OCI-LY3 (cell line): Measurements from ENCODE around the gene AIPL1.

Experiments used
- H2AFZ ChIP-seq: fragments of 200-600, 300-600 bp; shearing (Covaris generic); 2 replicates; pipeline ENCODE4 v1.6.0; 2014; ENCODE audit warnings: antibody characterized with exemption, low read depth, low read length
- H3K27ac ChIP-seq: fragments of 200-600, 300-600 bp; sonication (generic); 2 replicates; pipeline ENCODE4 v1.5.1; 2014; ENCODE audit warnings: mild to moderate bottlenecking, low read length, moderate library complexity, mixed read lengths
- H3K27me3 ChIP-seq: fragments of 200-600, 300-600 bp; sonication (generic); 2 replicates; pipeline ENCODE4 v1.6.1; 2014; ENCODE audit warnings: low read depth, low read length, mixed read lengths
- H3K36me3 ChIP-seq: fragments of 200-600, 300-600 bp; sonication (generic); replicated peaks from 2 replicates; pipeline ENCODE3; 2014; ENCODE audit warnings: low read depth, low read length, mixed read lengths
- H3K4me1 ChIP-seq: fragments of 300-600, 200-600 bp; sonication (generic); 2 replicates; pipeline ENCODE4 v1.6.1; 2014; ENCODE audit warnings: low read length, mixed read lengths
- H3K4me2 ChIP-seq: fragments of 200-600, 300-600 bp; sonication (generic); 2 replicates; pipeline ENCODE4 v1.6.1; 2014; ENCODE audit warnings: low read length, mixed read lengths
- H3K4me3 ChIP-seq: fragments of 300-600, 200-600 bp; sonication (generic); 2 replicates; pipeline ENCODE4 v1.5.1; 2014; ENCODE audit warnings: antibody characterized with exemption, mild to moderate bottlenecking, low read length, moderate library complexity
- H3K79me2 ChIP-seq: fragments of 300-600, 200-600 bp; shearing (Covaris generic); 2 replicates; pipeline ENCODE4 v1.6.1; 2014; ENCODE audit warnings: mild to moderate bottlenecking, low read length, mixed read lengths
- H3K9ac ChIP-seq: fragments of 300-600, 200-600 bp; shearing (Covaris generic); 2 replicates; pipeline ENCODE4 v1.6.0; 2014; ENCODE audit warnings: mild to moderate bottlenecking, low read length, moderate library complexity
- H3K9me3 ChIP-seq: fragments of 200-600, 300-600 bp; shearing (Covaris generic); 2 replicates; pipeline ENCODE4 v1.6.1; 2014; ENCODE audit warnings: low read length, mixed read lengths; ENCODE audit not compliant: insufficient read depth
- H4K20me1 ChIP-seq: fragments of 200-600, 300-600 bp; sonication (generic); 2 replicates; pipeline ENCODE4 v1.6.1; 2016; ENCODE audit warnings: low read length, mixed read lengths; ENCODE audit not compliant: insufficient read depth
- EZH2phosphoT487 ChIP-seq: fragments of 200-600 bp; shearing (Covaris generic); IDR thresholded peaks from 2 replicates; pipeline ENCODE4 v1.6.1; 2018; ENCODE audit warnings: antibody characterized with exemption, mixed run types, low read depth
- TF ChIP-seq, protein P1 (sequence below): fragments of 200-600, 300-600 bp; sonication (generic); IDR thresholded peaks from 2 replicates; pipeline ENCODE4 v1.5.1; 2014; ENCODE audit warnings: antibody characterized with exemption, low read length, low read depth

Gene AIPL1

DNA sequence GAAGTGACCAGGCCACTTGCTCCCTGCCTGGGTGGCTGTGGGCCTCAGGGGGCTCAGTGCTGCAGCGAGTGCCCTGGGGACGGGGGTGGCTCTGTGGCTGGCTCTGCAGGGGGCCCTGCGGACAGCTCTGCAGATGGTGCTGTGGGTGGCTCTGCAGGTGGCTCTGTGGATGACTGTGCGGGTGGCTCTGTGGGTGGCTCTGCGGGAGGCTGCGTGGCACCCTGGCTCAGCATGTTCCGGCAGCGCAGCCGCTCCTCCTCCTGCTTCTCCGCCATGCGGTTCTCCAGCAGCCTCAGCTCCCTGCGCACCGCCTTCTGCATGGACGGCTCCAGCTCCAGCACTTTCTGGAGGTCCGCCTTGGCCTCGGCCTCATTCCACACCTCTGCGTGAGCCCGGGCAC is 9.5 kb downstream of the AIPL1 start:
- no peaks in the 10 kb centered on the region for H4K20me1 ChIP-seq
- H3K4me1 ChIP-seq: peaks cover 8% of the 10 kb centered on the region
- H3K27me3 ChIP-seq: no peaks in the 10 kb centered on the region
- H3K36me3 ChIP-seq: no peaks in the 10 kb centered on the region
- no peak overlapping the region for H2AFZ ChIP-seq
- H3K79me2 ChIP-seq: no peaks in the 10 kb centered on the region
- H3K27ac ChIP-seq: no peak overlapping the region
- no peak for TF ChIP-seq EZH2phosphoT487
- TF ChIP-seq, protein P1, sequence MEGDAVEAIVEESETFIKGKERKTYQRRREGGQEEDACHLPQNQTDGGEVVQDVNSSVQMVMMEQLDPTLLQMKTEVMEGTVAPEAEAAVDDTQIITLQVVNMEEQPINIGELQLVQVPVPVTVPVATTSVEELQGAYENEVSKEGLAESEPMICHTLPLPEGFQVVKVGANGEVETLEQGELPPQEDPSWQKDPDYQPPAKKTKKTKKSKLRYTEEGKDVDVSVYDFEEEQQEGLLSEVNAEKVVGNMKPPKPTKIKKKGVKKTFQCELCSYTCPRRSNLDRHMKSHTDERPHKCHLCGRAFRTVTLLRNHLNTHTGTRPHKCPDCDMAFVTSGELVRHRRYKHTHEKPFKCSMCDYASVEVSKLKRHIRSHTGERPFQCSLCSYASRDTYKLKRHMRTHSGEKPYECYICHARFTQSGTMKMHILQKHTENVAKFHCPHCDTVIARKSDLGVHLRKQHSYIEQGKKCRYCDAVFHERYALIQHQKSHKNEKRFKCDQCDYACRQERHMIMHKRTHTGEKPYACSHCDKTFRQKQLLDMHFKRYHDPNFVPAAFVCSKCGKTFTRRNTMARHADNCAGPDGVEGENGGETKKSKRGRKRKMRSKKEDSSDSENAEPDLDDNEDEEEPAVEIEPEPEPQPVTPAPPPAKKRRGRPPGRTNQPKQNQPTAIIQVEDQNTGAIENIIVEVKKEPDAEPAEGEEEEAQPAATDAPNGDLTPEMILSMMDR: no peak
- no peak overlapping the region for H3K9ac ChIP-seq
- no peak overlapping the region for H3K4me2 ChIP-seq
- no peaks in the 10 kb centered on the region for H3K9me3 ChIP-seq
- H3K4me3 ChIP-seq: no peak overlapping the region

DNA sequence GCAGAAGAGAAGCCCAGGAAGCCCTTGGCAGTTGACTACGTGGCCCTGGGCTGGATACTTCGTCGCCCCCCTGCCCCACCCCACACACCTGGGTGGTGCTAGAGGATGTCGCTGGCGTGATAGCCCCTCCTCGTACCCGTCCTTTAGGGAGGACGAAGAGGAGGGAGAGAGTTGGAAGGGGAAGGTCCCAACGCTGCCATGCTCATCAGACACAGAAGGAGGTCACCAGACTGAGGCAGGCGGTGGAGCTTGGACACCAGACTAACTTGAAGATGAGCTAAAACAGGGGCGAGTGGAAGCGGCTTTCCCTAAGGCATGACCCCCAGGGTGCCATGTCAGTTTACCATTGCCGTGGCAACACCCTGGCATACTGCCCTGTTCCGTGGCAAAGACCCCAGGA is 11.0 kb downstream of the AIPL1 start:
- Histone ChIP-seq H4K20me1 (no peaks in the 10 kb centered on the region), H3K79me2 (no peaks in the 10 kb centered on the region), H3K4me1 (peaks cover 8% of the 10 kb centered on the region), H3K4me2 (no peak overlapping the region), H3K27me3 (no peaks in the 10 kb centered on the region), H3K36me3 (no peaks in the 10 kb centered on the region), H3K27ac (no peak overlapping the region), H3K9me3 (no peaks in the 10 kb centered on the region), H3K9ac (no peak overlapping the region), H3K4me3 (no peak overlapping the region), H2AFZ (no peak overlapping the region)
- no peak for TF ChIP-seq EZH2phosphoT487
- TF ChIP-seq, protein P1: no peak

DNA sequence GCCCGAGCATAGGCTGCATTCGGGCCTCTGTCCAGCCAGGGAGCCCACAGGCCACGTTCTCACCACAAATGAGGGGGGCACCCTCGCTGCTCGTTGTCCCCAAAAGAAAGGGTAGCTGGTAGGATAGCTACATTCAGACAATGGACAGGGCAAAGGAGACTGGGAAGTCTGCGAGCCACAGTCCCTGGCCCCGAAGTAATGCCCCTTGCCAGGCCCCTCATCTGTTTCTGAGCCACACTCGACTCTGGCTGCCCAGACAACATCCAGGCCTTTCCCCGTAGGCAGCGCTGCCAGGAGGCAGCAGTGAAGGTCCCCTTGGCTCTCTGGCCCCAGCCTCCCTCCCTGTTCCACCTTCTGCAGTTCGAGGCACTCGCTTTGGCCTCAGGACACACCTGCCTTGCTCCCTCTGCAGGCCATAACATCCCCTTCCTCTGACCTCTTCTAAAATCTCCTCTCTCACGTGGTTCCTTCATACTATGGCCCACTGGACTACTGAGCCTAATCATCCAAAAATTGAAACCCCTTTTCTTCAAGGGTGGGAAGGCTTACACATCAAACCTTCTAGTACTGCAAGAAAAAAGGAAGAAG is 12.2 kb downstream of the AIPL1 start:
- Histone ChIP-seq H3K27me3 (no peaks in the 10 kb centered on the region), H3K36me3 (no peaks in the 10 kb centered on the region), H4K20me1 (no peaks in the 10 kb centered on the region), H3K9ac (no peak overlapping the region), H3K27ac (no peak overlapping the region), H3K9me3 (no peaks in the 10 kb centered on the region), H3K4me3 (no peak overlapping the region), H3K4me2 (no peak overlapping the region), H3K4me1 (peaks cover 7% of the 10 kb centered on the region), H2AFZ (no peak overlapping the region), H3K79me2 (no peaks in the 10 kb centered on the region)
- TF ChIP-seq, protein P1: peak; percentile 3; the same call in 1 of the 2 replicates
- TF ChIP-seq EZH2phosphoT487: no peak

DNA sequence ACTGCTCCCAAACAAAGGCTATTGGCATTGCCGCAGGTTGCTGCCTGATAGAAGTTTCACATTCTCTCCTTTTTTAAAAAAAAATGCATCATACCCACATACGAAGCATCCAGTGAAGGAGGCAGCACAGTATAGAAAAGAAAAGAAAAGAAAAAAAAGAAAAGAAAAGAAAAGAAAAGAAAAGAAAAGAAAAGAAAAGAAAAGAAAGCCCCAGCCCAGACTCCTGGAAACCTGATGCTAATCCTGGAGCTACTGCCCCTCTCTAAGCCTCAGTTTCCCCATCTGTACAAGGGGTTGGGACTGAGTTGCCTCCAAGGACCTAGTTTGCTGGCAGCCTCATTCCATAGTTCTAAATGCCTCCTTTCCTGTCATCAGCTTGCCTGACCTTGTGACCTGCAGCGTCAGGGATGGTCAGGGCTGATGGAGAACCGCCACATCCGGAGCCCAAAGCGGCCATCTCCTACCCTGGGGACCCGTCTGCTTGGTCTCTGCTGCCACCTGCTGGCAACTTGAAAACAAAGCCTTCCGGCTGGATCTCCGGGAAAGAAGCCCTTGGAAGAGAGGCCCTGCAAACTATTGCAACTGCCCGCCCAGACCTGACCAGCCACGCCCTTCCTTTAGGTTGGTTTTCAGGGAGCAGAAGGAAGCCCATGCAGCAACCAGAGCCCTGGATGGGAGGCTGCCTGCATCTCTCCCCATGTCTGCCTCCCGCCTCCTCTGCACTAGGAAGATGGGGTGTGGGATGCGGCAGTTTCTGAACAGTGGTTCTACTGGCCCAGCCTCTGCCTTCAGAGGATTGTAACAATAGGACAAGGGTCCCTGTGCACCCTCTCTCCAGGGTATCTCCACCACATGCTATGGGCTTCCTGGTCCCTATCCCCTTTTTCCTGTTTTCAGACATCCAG is 13.0 kb downstream of the AIPL1 start:
- no peak for TF ChIP-seq EZH2phosphoT487
- TF ChIP-seq, protein P1: peak; percentile 64
- no peak overlapping the region for H3K27ac ChIP-seq
- H2AFZ ChIP-seq: no peak overlapping the region
- H3K27me3 ChIP-seq: no peaks in the 10 kb centered on the region
- no peaks in the 10 kb centered on the region for H3K4me1 ChIP-seq
- H3K4me3 ChIP-seq: no peak overlapping the region
- H3K9me3 ChIP-seq: no peaks in the 10 kb centered on the region
- H3K9ac ChIP-seq: no peak overlapping the region
- no peaks in the 10 kb centered on the region for H3K79me2 ChIP-seq
- H4K20me1 ChIP-seq: no peaks in the 10 kb centered on the region
- no peaks in the 10 kb centered on the region for H3K36me3 ChIP-seq
- no peak overlapping the region for H3K4me2 ChIP-seq
